Hypothalamus (tissue), 51 donors: ENCODE measurements around the gene GALNT17.

Experiments
- DNase-seq, 51 donors: peaks; one replicate each; lab custom pipeline; 2025; lab: John Stamatoyannopoulos, UW

GALNT17 gene

DNA sequence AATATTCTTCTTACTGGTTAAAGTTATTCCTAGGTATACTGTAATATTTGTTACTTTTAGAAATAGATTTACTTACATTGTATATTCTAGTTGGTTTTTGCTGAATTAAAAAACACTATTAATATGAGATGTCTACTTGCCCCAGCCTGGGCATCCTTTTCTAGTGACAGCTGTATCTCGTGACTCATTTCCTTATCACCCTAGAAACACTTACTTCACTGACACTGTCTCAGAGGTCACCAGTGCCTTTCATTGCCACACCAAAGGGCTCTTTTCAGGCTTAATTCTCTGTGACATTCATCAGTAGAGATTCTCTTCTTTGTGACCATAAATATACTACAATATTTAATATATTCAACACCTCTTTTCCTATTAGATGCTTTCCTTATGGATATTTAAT, 194.7 kb downstream of the GALNT17 start:
- no peak for DNase-seq

- DNase-seq: no peak
Measured at GRCh38 chr7:71327946-71328345, 196.0 kb downstream of the GALNT17 start.

DNA sequence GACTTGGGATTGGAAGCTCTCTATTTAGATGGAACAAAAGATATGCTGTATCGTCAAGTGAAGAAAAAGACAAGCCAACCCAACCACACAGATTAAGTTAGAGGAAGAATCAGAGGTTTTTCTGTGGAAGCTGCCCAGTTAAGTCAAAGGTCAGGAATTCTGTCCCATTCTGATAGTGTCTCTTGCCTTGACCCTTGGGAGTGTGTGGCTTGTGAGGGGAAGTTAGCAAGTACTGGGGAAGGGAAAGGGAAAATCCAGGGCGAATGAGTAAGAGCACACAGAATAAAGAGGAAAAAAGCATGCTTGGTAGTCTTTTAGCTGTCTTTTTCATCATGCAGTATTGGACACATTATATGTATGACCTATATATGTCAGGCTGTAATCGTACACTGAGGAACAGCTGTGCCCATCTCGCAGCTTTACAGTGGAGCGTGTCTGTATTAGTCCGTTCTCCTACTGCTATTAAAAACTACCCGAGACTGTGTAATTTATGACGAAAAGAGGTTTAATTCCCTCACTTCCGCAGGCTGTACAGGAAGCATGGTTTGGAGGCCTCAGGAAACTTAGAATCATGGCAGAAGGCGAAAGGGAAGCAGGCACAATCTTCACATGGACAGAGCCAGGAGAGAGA, 197.2 kb downstream of the GALNT17 start:
- DNase-seq: no peak

- no peak for DNase-seq
Measured at GRCh38 chr7:71332207-71332606, 200.3 kb downstream of the GALNT17 start.

GRCh38 chr7:71334541-71334940, 202.6 kb downstream of the GALNT17 start:
- no peak for DNase-seq

DNA sequence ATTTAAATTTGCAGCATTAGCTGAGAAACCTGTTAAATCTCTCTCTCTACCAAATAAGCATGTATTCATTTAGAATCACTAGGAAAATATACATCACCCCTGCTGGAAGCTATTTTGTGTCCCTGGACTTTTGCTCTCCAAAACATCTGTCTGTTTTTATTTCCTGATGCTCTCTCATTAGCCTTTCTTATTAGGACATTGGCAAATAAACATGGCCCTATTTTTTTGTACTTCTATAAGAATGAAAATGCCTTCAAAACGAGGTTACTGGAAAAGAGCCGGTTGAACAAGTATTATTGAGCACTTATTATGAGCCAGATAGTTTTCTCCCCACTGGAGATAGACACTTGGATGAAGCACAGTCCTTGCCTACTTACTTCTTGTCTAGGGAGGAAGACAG, 206.9 kb downstream of the GALNT17 start:
- no peak for DNase-seq

- no peak for DNase-seq
Measured at GRCh38 chr7:71339924-71340323, 208.0 kb downstream of the GALNT17 start.

GRCh38 chr7:71342202-71342601, 210.3 kb downstream of the GALNT17 start:
- DNase-seq: peak in 1 of 51 donors; percentile 18

DNA sequence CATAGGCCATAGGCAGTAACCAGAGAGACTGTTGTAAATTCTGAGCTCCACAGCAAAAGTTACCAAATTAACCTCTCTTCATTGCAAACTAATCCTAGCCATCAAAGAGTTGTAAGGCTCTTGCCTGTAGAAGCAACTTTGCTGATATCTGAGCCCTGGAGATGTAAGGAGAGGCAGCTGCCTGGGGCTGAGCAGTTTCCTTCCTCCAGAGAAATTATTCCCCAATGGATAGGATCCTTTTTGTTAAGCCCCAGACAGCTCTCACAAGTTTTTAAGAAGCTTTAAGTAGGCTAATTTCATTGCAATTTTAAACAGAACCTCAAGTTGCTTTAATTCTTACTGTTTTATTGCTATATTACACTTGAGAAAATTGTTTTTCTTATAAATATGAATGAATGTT, 211.1 kb downstream of the GALNT17 start:
- DNase-seq: no peak

DNA sequence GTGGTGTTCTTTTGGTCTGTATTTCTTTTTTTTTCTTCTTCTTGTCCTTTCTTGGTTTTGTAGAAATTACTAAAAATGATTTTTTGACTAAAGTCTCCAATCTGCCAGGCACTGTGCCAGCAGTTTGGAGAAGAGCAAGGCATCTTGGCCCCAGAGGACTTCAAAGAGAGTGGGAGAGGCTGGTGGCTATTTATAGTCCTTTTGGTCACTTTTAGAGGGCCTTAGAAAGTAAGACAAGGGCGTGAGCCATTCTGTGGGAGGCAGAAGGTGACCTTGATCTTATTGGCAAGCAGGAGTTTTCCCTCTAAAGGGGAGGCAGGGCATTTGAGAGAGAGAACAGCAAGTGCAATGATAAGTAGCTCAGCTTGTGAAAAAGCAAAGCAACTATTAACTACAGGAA, 211.9 kb downstream of the GALNT17 start:
- no peak for DNase-seq

- no peak for DNase-seq
Measured at GRCh38 chr7:71345117-71345884, 213.4 kb downstream of the GALNT17 start.

DNA sequence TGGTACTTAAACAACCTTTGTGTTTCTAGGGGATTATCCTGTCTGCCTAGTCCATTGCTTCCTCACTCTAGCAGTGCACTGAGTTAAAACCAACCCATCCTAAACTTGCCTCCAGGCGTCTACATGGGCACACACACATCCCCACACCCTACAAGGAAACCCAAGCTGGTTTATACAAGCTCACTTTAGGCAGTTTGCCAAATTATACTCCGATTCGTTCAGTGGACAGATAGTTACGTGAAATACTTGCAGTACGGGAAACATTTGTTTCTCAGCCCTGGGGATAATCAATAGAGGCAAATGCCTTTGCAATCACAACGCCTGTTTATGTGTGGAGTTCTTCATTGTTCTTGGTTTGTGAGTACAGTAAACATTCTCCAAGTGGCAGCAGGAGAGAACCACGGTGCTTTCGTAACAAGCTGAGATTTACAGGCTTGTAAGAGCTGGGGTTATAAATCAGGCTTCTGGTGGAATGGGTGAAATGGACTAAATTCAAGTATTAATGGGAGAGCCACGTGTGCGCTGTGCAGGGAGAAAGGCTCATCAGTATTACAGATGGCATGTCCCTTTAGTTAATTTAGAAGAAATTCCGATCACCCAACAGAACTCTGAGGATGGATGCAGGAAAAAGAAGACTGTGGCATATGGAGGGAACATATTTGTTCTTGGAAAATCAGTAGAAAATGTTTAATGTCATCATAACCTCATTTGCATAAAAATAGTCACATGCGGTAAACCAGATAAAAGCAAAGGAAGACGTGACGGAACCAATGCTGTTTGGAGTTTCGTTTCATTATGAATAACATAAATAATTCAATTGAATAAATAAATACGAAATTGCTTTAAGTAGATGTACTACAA, 217.1 kb downstream of the GALNT17 start:
- DNase-seq: no peak

DNA sequence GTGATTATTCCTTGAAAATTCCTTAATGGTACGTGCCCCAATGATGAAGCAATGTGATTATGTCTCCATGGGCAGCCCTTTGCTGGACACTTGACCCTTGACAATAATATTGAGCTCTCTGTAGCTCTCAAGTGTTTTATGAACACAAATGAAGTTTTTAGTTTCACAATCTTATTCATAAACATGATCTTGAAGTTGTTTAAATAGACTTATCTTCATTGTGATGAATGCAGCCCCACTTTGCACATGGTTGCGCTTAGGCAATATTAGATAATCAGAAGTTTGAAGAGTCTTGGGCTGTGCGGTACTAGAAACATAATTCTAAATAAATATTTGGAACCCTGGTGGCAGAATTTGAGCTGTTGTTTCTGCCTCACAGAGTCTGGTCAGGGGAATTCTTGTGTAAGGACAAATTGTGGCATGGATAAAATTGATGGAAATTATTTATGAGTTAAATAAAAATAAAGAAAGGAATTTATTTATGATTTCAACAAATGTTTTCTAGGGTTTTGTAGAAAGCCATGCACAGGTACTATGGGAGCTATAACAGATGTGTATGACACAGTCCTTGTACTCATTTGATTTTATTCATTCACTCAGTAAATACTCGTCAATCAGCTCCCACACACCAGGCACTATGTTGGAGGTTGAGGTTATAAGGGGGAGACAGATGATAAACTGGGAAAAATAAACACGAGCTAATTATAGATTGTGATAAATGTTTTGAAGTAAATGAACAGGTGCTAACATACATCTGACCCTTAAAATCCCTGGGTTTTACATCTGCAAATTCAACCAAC, 217.9 kb downstream of the GALNT17 start:
- no peak for DNase-seq

DNA sequence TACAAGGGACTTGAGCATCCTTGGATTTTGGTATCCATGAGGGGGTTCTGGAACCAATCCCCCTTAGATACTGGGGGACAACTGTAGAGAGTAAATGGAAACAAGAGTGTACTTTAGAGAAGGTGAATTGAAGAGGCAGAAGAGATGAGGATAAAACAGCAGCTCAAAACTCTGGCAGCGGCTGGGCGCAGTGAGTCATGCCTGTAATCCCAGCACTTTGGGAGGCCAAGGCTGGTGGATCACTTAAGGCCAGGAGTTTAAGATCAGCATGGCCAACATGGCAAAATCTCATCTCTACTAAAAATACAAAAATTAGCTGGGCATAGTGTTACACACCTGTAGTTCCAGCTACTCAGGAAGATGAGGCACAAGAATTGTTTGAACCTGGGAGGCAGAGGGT, 218.7 kb downstream of the GALNT17 start:
- DNase-seq: no peak

DNA sequence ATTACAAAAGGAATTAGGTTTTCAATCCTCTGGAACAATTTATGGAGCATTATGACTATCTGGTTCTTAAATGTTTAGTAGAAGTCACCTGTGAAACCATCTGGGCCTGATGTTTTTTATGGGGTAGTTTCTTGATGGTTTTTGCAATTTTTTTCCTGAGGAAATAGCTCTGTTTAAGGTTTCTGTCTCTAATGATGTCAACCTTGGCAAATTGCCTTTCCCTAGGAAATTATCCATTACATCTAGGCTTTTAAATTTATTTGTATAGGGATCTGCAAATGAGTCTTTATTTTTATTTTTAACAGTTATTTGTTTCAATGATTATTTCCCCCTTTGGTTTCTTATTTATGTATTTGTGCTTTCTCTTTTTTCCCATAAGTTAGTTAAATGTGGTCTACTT, 222.8 kb downstream of the GALNT17 start:
- DNase-seq: no peak

- DNase-seq: no peak
Measured at GRCh38 chr7:71361451-71362032, 229.6 kb downstream of the GALNT17 start.

GRCh38 chr7:71362240-71362639, 230.3 kb downstream of the GALNT17 start:
- DNase-seq: no peak

DNA sequence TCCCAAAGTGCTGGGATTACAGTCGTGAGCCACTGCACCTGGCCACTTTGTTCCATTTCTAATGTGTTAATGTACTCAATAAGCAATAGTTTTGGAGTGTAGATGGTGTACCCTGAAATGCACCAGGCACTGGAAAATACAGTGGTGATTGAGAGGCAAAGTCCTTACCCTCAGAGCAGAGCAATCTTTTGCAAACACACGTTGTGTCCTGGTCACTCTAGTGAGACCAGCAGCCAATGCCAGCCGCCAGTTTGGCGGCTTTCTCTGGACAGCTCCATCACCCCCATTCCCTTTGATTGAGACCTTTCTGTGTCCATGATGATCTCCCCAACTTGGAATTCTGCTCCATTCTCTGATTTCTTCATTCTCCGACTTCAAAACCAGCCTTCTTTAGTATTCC, 231.3 kb downstream of the GALNT17 start:
- no peak for DNase-seq

- no peak for DNase-seq
Measured at GRCh38 chr7:71363627-71364026, 231.7 kb downstream of the GALNT17 start.

DNA sequence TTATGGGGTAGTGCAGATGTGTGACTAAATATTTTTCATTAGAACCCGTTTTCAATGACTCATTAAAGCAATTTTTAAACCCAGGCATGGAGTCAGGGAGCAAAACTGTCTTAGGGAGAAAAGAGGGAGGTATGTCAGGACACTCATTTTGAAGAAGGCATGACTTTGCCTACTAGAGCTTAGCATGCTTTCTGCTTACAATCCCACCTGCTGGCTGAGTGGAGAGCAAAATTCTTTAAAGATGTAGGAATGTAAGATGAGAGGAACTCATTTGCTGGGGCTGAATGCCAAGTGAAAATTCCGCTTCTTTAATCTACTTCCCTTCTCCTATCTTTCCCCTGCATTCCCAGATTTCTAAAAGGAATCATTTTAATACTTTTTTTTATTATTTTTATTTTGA, 232.6 kb downstream of the GALNT17 start:
- DNase-seq: no peak
